H1 (cell line): ENCODE results near the gene CCR2. TPM values are rescaled to one million over a fixed set of nuclear protein-coding genes. Genes with fewer than 3 reads are reported as not detected.

Experiments used
- CHD1 ChIP-seq: IDR thresholded peaks from 2 replicates; pipeline ENCODE4 v1.6.1; 2012; ENCODE audit warnings: low read depth, low read length, improper control_type of control experiment
- POLR2A ChIP-seq, 2 experiments: IDR thresholded peaks; 1 replicate in 1 of 2; 2 replicates in 1 of 2; pipeline ENCODE4 v1.6.1; 2011; ENCODE audit warnings: low read depth in 2 of 2, low read length in 2 of 2, mild to moderate bottlenecking in 2 of 2; ENCODE audit errors: control extremely low read depth in 1 of 2
- RNF2 ChIP-seq: fragments of 200-900, 300-1000 bp; sonication (generic); IDR thresholded peaks from 2 replicates; pipeline ENCODE4 v1.7.1; 2016; ENCODE audit warnings: borderline replicate concordance, low read depth, mild to moderate bottlenecking, antibody characterized with exemption, low read length; ENCODE audit not compliant: poor library complexity, severe bottlenecking; ENCODE audit errors: missing control alignments
- SP2 ChIP-seq: IDR thresholded peaks from 2 replicates; pipeline ENCODE4 v1.6.1; 2012; ENCODE audit warnings: mild to moderate bottlenecking, low read length, inconsistent platforms
- polyA plus RNA-seq, 7 experiments: library from polyadenylated mRNA; depleted of rRNA in 3 of 7; stranded (reverse) in 5 of 7; unstranded in 2 of 7; fragments of >200 nt in 5 of 7; fragments of 200-250 nt in 2 of 7; gene quantifications; 1 replicate in 5 of 7; 2 replicates in 1 of 7; 4 replicates in 1 of 7; pipeline versions ENCODE4 v1.2.1 to v1.2.3, GENCODE V29; 2011 to 2013; ENCODE audit warnings: missing spikeins in 2 of 7, mixed read lengths in 2 of 7
- total RNA-seq: library from RNA; stranded (reverse); fragmentation: NEBNext Ultra II Directional; extraction: Animal tissue kit (Norgen Biotek cat#: 25700); gene quantifications from 2 replicates; pipeline ENCODE4 v1.2.1, GENCODE V29; 2021
- TF ChIP-seq, protein P1 (sequence below): IDR thresholded peaks from 2 replicates; pipeline ENCODE4 v1.6.1; 2011; ENCODE audit warnings: low read depth, mild to moderate bottlenecking, low read length; ENCODE audit not compliant: insufficient read depth

The CCR2 gene
- total and polyA plus RNA-seq, 2 of the 8 experiments (the other 6 are each of a cell fraction or from before 2014, with no cell fraction given), result not detected

DNA sequence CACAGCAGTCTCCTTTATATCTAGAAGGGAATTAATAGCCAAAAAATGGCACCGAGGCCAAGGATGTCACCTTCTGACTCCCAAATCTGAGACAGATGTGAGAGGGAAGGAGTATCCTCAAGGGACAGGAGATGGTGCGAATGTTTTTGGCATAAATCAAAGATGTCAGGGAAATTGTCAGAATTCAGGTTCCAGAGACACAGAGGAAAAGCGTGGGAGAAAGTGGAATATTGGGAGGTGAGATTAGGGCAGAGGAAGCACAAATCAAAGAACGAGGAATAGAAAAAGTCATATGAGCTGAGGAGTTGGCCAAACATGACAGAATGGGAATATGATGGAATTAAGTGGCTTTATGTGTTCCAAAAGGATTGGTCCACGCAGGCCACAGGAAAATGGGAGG lies 46.9 kb downstream of the CCR2 start (continued):
- TF ChIP-seq CHD1 (no peak), RNF2 (no peak), POLR2A (IDR thresholded peaks at IDR 0.05; ENCODE audit: control extremely low read depth in 1 of 2, low read depth in 2 of 2, low read length in 2 of 2) (no peak), SP2 (no peak)
- TF ChIP-seq, protein P1, sequence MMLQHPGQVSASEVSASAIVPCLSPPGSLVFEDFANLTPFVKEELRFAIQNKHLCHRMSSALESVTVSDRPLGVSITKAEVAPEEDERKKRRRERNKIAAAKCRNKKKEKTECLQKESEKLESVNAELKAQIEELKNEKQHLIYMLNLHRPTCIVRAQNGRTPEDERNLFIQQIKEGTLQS, result no peak
